GM21515 (cell line): ENCODE results near the gene PPP1R11.

Experiments
- ATAC-seq: cut with Tn5 transposase; IDR thresholded peaks from one replicate; pipeline ENCODE4 v1.9.1; 2021; ENCODE audit not compliant: unreplicated experiment

PPP1R11 gene

GRCh38 chr6:30061092-30061857, 5.7 kb upstream of the PPP1R11 start, which contains the start of gene POLR1H:
Gene POLR1H, plus strand, starts transcription at chr6:30061265. Its CDS starts 260 bp downstream, at chr6:30061525.
- peak; percentile 80 for ATAC-seq

DNA sequence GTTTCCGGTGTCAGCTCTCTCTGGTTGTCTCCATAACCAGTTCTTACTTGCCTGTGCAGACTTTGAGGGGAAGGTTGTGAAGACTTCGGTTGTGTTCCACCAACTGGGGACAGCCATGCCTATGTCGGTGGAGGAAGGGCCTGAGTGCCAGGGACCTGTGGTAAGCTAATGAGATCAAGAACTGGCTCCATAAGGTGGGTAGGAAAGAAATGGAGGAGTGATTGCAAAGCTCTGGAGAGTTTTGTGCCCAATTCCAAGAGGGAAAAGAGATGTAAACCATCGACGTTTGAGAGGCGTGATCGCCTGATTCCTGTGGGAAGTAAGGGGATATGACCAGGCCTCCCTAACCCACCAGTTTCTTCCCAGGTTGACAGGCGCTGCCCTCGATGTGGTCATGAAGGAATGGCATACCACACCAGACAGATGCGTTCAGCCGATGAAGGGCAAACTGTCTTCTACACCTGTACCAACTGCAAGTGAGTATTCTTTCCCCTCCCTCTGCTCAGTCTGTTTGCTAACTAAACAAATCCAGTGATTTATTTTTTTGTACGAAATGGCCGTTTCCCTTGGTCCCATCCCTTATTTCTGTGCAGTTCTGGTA, 5.0 kb upstream of the PPP1R11 start:
- ATAC-seq: peak; percentile 28

GRCh38 chr6:30062471-30063178, 4.4 kb upstream of the PPP1R11 start:
- no peak for ATAC-seq

- ATAC-seq: no peak
These were observed 3.7 kb upstream of the PPP1R11 start for GRCh38 chr6:30063315-30063714.

- no peak for ATAC-seq
These were observed 916 bp upstream of the PPP1R11 start for GRCh38 chr6:30066082-30066481.

DNA sequence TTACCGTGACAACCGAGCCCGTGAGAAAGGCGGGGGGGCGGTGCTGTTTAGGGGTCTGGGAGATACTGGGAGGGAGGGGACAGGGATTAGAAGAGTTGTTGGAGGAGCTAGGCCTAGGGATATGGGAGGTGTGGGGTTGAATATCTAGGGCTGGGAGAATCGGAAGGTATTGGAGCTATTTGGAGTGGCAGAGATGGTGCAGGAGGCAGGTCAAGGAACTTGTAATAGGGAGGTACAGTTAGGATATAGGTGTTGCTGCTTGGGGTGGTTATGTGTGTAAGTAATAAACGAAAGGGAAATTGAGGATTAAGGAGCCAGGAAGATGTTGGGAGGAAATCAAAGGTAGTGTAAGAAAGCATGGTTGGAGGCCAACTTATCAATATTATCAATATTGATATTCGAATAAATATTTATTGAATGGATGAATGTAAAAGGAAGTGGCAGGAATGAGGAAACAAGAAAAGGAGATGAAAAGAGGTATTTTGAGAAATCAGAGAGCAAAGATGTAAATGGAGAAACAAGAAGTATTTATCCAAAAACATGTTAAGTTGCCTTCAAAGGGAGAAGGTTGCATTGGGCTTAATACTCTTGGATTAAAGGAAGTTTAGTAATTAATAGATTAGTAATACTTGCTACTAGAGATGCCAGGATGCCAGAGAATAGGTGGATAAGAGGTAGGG, 602 bp downstream of the PPP1R11 start:
- no peak for ATAC-seq

DNA sequence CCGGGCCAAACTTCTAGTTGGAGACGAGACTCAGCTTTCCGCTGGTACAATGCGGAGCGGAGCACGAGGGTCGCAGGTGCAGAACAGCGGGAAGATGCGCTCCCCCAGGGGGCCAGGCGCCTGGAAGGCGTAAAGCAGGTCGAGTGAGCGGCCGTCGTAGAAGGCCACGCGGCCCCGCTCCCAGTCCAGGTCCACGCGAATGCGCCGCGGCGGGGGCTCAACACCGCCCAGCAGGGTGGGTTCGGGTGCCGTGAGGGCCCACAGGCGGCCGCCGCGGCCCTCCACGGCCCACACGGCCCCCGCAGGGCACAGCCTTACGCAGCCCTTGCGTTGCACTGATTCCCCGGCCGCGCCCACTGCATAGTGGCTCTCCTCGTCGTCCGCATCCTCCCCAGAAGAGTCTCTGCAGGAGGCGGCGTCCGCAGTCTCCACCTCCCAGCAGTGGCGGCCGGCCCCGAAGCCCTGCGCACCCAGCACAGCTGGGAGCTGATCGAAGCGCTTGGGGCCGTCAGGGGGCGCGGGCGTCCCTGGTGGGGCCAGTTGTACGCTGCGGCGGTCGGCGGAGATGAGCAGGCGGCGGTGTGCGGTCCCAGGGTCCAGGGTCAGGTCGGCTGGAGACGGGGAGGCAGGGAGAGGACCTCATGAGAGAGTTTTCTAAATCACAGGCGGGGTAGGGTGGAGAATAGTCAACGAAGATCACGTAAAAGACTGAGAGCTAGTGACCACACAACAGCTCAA, 4.3 kb downstream of the PPP1R11 start:
- ATAC-seq: no peak

DNA sequence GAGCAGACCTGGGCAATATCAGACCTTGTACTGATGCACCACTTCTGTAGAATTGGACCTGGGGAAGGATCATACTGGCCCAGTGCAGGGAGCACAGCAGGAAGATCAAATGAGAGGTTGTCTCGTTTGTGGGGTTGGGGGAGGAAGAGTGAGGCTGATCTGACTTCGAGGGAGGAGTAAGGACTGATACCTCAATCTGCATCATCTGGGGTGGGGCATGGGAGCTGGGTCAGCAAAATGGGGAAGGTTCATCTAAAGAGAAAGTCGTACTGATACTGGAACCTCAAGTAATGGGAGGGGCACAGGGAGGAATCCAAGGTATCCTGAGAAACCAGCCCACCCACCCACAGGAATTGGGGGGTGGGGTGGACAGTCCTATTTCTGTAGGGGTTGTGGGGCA, 4.9 kb downstream of the PPP1R11 start:
- ATAC-seq: no peak

DNA sequence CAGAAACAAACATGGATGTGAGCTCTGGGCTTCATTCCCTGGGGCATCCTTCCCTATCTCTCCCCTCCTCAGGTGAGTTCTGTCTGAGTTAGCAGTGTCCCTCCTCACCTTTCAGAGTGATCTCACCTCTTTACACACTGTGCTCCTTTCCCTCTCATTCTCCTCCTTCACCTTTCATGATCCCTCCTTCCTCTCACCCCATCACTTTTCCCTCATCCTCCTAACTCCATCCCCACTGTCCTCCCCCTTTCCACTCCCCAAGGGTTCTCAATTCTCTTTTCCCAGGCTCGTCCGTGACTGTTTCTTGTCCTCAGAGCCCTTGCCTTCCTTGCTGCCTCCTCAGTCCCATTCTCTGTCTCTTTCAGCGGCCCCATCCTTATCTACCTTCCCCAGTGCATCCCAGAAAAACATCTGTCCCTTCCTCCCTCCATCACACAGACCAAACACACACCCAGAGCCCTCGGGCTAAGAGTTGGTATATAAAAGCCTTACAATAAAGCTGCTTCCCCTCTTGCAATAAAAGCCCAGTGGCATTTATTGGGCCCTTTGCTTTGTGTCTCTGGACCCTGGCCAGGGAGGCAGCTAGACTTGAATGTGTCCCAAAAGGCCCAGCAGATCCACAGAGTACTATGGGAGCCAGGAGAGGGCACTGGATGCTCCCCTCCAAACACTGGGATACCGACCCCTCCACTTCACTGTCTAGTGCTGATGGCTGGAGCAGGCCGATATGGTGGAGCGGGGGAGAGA, 6.7 kb downstream of the PPP1R11 start:
- no peak for ATAC-seq

GRCh38 chr6:30074331-30075093, 7.5 kb downstream of the PPP1R11 start:
- no peak for ATAC-seq

GRCh38 chr6:30075094-30075789, 8.2 kb downstream of the PPP1R11 start, which contains the start of gene RNF39:
Gene RNF39, minus strand, starts transcription at chr6:30075769. Its CDS starts 184 bp downstream, at chr6:30075585.
- no peak for ATAC-seq

DNA sequence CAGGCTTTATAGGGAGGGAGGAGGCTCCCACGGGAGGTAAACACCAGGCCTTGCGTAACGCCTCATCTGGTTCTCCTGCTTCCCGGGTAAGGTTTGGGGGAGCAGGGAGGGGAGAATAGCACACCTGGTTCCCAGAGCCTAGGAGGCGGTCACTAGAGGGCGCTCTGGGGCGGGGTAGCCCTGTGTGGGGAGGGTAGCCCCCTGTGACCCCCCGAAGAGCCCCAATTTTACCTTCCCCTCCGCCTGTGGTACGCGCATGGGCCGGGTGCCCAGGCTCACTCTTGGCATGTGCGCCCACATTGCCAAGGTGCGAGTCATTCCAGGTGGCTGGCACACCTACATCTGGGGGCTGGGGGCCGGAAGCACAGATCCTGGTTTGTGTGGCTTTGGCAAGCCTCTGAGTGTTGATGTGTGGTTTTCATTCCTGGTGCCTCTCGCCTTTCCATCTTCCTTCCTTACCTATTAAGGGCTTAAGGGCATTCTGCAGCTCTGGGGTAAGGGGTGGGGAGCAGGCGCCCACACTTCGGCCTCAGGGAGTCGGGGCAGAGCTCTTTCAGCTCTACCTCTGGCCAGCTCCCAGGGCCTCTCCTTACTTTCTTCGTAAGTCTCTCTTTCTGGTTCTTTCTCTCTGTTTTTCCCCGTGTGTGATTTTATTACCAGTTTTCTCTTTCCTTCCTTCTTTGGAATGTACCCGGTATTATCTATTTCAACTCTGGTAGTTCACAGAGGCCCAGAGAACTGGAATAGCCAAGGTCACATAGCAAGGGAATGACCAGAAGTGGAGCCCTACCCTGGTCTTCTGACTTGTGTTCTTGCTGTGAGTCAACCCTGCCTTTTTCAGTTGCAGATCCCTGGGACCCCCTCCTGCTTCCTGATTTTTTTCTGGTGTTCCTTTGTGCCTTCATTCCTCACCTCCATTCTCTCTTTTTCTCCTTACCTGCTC, 9.1 kb downstream of the PPP1R11 start:
- ATAC-seq: no peak

- ATAC-seq: no peak
These were observed 10.2 kb downstream of the PPP1R11 start for GRCh38 chr6:30077218-30077617.

DNA sequence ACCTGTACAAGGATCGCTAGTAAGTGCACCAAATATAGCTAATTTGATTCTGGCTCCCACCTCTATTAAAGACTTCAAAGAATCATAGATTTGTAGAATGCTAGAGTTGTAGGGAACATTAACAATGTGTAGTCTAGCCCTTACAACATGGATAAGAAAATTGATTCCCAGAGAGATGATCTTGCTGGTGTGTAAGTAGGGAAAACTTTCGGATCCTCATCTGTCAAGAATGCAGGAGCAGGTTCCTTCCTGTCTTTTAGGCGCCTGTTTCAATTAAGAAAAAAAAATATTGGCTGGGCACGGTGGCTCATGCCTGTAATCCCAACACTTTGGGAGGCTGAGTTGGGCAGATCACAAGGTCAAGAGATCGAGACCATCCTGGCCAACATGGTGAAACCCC, 20.9 kb downstream of the PPP1R11 start:
- no peak for ATAC-seq

- no peak for ATAC-seq
These were observed 24.8 kb downstream of the PPP1R11 start for GRCh38 chr6:30091577-30092381.

- no peak for ATAC-seq
These were observed 26.0 kb downstream of the PPP1R11 start for GRCh38 chr6:30092852-30093543.
